CD14-positive monocyte (primary cell): ENCODE measurements around the gene AFDN. TPM values are rescaled to one million over a fixed set of nuclear protein-coding genes. Genes with fewer than 3 reads are reported as not detected.

Experiments
- DNase-seq, 3 donors: peaks; one replicate each; pipeline ENCODE4 v3.0.0-alpha.2; 2011 to 2022
- H2AFZ ChIP-seq: 2 replicates; pipeline ENCODE4 v1.6.0; 2012; ENCODE audit warnings: mild to moderate bottlenecking, low read depth, low read length, inconsistent platforms; ENCODE audit not compliant: insufficient read depth, poor library complexity, severe bottlenecking
- H3K27ac ChIP-seq, 2 donors: 1 replicate in 1 of 2; 2 replicates in 1 of 2; pipeline ENCODE4 v1.5.1; 2012 to 2013; ENCODE audit warnings: low read length in 2 of 2, control low read depth in 1 of 2, inconsistent platforms in 1 of 2, low read depth in 1 of 2, mild to moderate bottlenecking in 1 of 2
- H3K27me3 ChIP-seq, 2 donors: one replicate each; pipeline versions ENCODE4 v1.6.0 to v1.6.1; 2011 to 2013; ENCODE audit warnings: low read length in 2 of 2; ENCODE audit not compliant: control insufficient read depth in 2 of 2, insufficient read depth in 2 of 2
- H3K36me3 ChIP-seq, 2 donors: replicated peaks in 1 of 2; 1 replicate in 1 of 2; 2 replicates in 1 of 2; pipeline versions ENCODE4 v1.5.1 to v1.6.1; 2012 to 2013; ENCODE audit warnings: low read length in 2 of 2, control low read depth in 1 of 2, inconsistent platforms in 1 of 2, mild to moderate bottlenecking in 1 of 2; ENCODE audit not compliant: insufficient read depth in 2 of 2, control insufficient read depth in 1 of 2
- H3K4me1 ChIP-seq, 2 donors: 1 replicate in 1 of 2; 2 replicates in 1 of 2; pipeline versions ENCODE4 v1.5.1 to v1.6.1; 2012 to 2013; ENCODE audit warnings: low read length in 2 of 2, control low read depth in 1 of 2, inconsistent platforms in 1 of 2, mild to moderate bottlenecking in 1 of 2, moderate library complexity in 1 of 2; ENCODE audit not compliant: insufficient read depth in 2 of 2, control insufficient read depth in 1 of 2
- H3K4me2 ChIP-seq: replicated peaks from 2 replicates; pipeline ENCODE3; 2012; ENCODE audit warnings: low read length, moderate library complexity, mild to moderate bottlenecking; ENCODE audit not compliant: poor library complexity, severe bottlenecking; ENCODE audit errors: extremely low read depth
- H3K4me3 ChIP-seq, 3 experiments: fragments of 200-600 bp in 1 of 3; sonication (generic) in 1 of 3; replicated peaks in 1 of 3; 1 replicate in 2 of 3; 2 replicates in 1 of 3; pipeline ENCODE4 v1.5.1; 2011 to 2013; ENCODE audit warnings: low read length in 3 of 3, mild to moderate bottlenecking in 3 of 3, control low read depth in 2 of 3, low read depth in 2 of 3, inconsistent platforms in 1 of 3, moderate library complexity in 1 of 3
- H3K79me2 ChIP-seq: 2 replicates; pipeline ENCODE4 v1.6.0; 2012; ENCODE audit warnings: mild to moderate bottlenecking, control low read depth, inconsistent platforms, low read length, moderate library complexity; ENCODE audit not compliant: insufficient read depth
- H3K9ac ChIP-seq: 2 replicates; pipeline ENCODE4 v1.6.0; 2017; ENCODE audit warnings: low read length, mild to moderate bottlenecking; ENCODE audit not compliant: insufficient read depth, poor library complexity, severe bottlenecking
- H3K9me3 ChIP-seq, 2 donors: replicated peaks in 1 of 2; 1 replicate in 1 of 2; 2 replicates in 1 of 2; pipeline versions ENCODE4 v1.5.1 to v1.6.1; 2012 to 2013; ENCODE audit warnings: low read length in 2 of 2, control low read depth in 1 of 2; ENCODE audit not compliant: control insufficient read depth in 1 of 2, insufficient read depth in 1 of 2
- H4K20me1 ChIP-seq: 2 replicates; pipeline ENCODE4 v1.6.0; 2012; ENCODE audit warnings: mild to moderate bottlenecking, low read length, control low read depth, moderate library complexity; ENCODE audit not compliant: insufficient read depth
- H3K27ac Mint-ChIP-seq, 7 donors: one replicate each; pipeline ENCODE4 v1.8.0; 2020; ENCODE audit warnings: mild to moderate bottlenecking in 7 of 7, mixed read lengths in 7 of 7, moderate library complexity in 6 of 7, inconsistent platforms in 2 of 7
- H3K27me3 Mint-ChIP-seq, 3 donors: one replicate each; pipeline ENCODE4 v1.8.0; 2021 to 2022; ENCODE audit warnings: low read depth in 3 of 3, mild to moderate bottlenecking in 3 of 3, mixed read lengths in 3 of 3, moderate library complexity in 3 of 3, inconsistent platforms in 1 of 3
- H3K36me3 Mint-ChIP-seq, 2 donors: one replicate each; pipeline ENCODE4 v1.8.0; 2020; ENCODE audit warnings: mixed read lengths in 2 of 2, inconsistent platforms in 1 of 2, mild to moderate bottlenecking in 1 of 2
- H3K4me1 Mint-ChIP-seq: one replicate; pipeline ENCODE4 v1.8.0; 2020; ENCODE audit warnings: mild to moderate bottlenecking, mixed read lengths
- H3K4me3 Mint-ChIP-seq, 2 donors: one replicate each; pipeline ENCODE4 v1.8.0; 2020; ENCODE audit warnings: mild to moderate bottlenecking in 2 of 2, mixed read lengths in 2 of 2, moderate library complexity in 1 of 2
- H3K9me3 Mint-ChIP-seq, 7 donors: one replicate each; pipeline ENCODE4 v1.8.0; 2020 to 2022; ENCODE audit warnings: mixed read lengths in 7 of 7, mild to moderate bottlenecking in 6 of 7, moderate library complexity in 6 of 7, inconsistent platforms in 2 of 7
- WGBS: methylation state at CpG from one replicate; pipeline ENCODE4 v1.1.5; 2013; ENCODE audit warnings: missing lambda C conversion rate; ENCODE audit not compliant: insufficient coverage; 5-methylcytosine and 5-hydroxymethylcytosine counted together
- intact Hi-C, 2 donors: fragments of 100-400 bp; cut with micrococcal nuclease; formaldehyde crosslinking; loops; one replicate each; pipeline versions ENCODE4 v1.15.0 to v1.15.1; 2023
- polyA plus RNA-seq, 3 donors: library from polyadenylated mRNA; depleted of rRNA in 1 of 3; unstranded in 2 of 3; stranded (reverse) in 1 of 3; fragments of 300-500 nt in 2 of 3; fragments of >200 nt in 1 of 3; fragmentation: Illumina TruSeq in 2 of 3; gene quantifications; 1 replicate in 2 of 3; 2 replicates in 1 of 3; pipeline ENCODE4 v1.2.3, GENCODE V29; 2012 to 2021
- TF ChIP-seq, protein P1 (sequence below): fragments of 200-600 bp; IDR thresholded peaks from one replicate; pipeline ENCODE4 v1.8.0; 2022; ENCODE audit warnings: antibody characterized with exemption, mild to moderate bottlenecking

The AFDN gene
- polyA plus RNA-seq, 3 donors, result 0.03 to 1.5 TPM; not detected in 1

DNA sequence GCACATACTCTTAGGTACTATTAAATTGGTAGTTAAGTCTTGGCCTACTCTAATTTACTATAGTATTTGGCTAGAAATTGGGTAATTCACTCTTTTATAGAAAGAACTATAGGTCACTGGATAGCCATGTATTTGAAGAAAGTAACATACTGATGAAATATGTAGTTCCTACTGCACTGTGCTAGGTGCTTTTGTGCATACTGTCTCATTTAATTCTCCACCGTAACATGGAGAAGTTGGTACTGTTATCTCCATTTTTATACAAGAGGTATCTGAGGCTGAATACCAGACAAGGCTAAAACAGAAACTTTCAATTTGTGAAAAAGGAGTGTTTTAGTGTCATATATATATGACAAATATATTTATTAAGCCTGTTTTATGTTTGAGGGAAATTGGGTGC is 29.8 kb downstream of the AFDN start:
- intact Hi-C loops, result no loop called here
- Histone ChIP-seq H3K4me3 (no peak overlapping the region), H3K27ac (no peak overlapping the region), H2AFZ (no peak overlapping the region), H3K9me3 (no peaks in the 10 kb centered on the region), H3K79me2 (no peaks in the 10 kb centered on the region), H3K9ac (no peak overlapping the region), H3K4me2 (no peak overlapping the region), H3K27me3 (peaks cover 0 to 3% of the 10 kb centered on the region in 2 donors), H3K4me1 (no peaks in the 10 kb centered on the region), H3K36me3 (no peaks in the 10 kb centered on the region), H4K20me1 (no peaks in the 10 kb centered on the region)
- no CpG with 5 or more reads among the region's 1 CpG for WGBS
- Mint-ChIP-seq H3K27me3 (peaks cover 0 to 13% (median 4%) of the 10 kb centered on the region in 3 donors), H3K4me3 (no peak overlapping the region), H3K36me3 (no peaks in the 10 kb centered on the region), H3K9me3 (peaks cover 0 to 3% (median 1%) of the 10 kb centered on the region in 7 donors), H3K4me1 (no peaks in the 10 kb centered on the region), H3K27ac (no peak overlapping the region)
- TF ChIP-seq, protein P1, sequence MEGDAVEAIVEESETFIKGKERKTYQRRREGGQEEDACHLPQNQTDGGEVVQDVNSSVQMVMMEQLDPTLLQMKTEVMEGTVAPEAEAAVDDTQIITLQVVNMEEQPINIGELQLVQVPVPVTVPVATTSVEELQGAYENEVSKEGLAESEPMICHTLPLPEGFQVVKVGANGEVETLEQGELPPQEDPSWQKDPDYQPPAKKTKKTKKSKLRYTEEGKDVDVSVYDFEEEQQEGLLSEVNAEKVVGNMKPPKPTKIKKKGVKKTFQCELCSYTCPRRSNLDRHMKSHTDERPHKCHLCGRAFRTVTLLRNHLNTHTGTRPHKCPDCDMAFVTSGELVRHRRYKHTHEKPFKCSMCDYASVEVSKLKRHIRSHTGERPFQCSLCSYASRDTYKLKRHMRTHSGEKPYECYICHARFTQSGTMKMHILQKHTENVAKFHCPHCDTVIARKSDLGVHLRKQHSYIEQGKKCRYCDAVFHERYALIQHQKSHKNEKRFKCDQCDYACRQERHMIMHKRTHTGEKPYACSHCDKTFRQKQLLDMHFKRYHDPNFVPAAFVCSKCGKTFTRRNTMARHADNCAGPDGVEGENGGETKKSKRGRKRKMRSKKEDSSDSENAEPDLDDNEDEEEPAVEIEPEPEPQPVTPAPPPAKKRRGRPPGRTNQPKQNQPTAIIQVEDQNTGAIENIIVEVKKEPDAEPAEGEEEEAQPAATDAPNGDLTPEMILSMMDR, result no peak
- DNase-seq, result no peak

DNA sequence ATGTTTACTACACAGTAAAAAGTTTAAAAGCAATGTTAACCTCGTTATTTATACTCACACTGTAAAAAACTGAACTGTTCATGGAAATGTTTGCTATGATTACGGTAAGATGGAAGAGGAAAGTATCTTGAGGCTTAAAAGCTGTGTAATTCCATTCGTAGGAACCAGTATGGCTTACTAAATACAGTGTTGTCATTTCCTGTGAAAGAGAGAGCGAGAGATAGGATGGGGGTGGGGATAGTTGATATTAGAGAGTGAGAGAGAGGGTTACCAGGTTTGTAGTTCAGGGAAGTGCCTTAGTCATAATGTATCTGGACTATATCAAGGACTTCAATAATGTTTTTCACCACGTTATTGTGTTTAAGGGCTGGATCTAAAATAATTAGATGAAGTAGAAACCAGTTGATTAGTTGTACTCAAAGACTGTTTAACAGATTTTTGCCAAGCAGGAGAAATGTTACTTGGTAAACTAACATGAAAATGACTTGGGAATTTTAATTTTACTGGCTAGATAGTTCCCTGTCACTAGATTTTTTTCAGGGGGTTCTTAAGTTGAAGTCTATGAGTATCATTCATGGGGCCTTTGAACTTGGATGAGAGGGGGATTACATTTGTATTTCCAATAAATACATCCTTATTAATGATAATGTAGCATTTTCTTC is 30.4 kb downstream of the AFDN start:
- no peak overlapping the region for H3K4me2 ChIP-seq
- DNase-seq, result no peak
- H3K27me3 ChIP-seq, result peaks cover 0 to 3% of the 10 kb centered on the region in 2 donors
- no peak overlapping the region for H3K27ac Mint-ChIP-seq
- no peaks in the 10 kb centered on the region for H3K36me3 ChIP-seq
- no peak overlapping the region for H2AFZ ChIP-seq
- no peak overlapping the region for H3K9ac ChIP-seq
- TF ChIP-seq, protein P1, result no peak
- no peaks in the 10 kb centered on the region for H3K4me1 ChIP-seq
- H3K9me3 Mint-ChIP-seq, result peaks cover 0 to 3% (median 1%) of the 10 kb centered on the region in 7 donors
- H3K79me2 ChIP-seq, result no peaks in the 10 kb centered on the region
- no peaks in the 10 kb centered on the region for H3K4me1 Mint-ChIP-seq
- H3K4me3 ChIP-seq, result no peak overlapping the region
- H4K20me1 ChIP-seq, result no peaks in the 10 kb centered on the region
- intact Hi-C loops, result no loop called here
- H3K9me3 ChIP-seq, result no peaks in the 10 kb centered on the region
- no peaks in the 10 kb centered on the region for H3K36me3 Mint-ChIP-seq
- no peak overlapping the region for H3K27ac ChIP-seq
- 77% methylated on average over 2 of the region's 5 CpGs for WGBS
- H3K4me3 Mint-ChIP-seq, result no peak overlapping the region
- peaks cover 0 to 14% (median 4%) of the 10 kb centered on the region in 3 donors for H3K27me3 Mint-ChIP-seq
